Cardiac muscle cell (in vitro differentiated cells and primary cell): Measurements from ENCODE around the gene STRBP. TPM values are rescaled to one million over a fixed set of nuclear protein-coding genes. Genes with fewer than 3 reads are reported as not detected.
A peak's percentile ranks its signal among the peaks of the same experiment; 100 is the strongest.
"Not testable (repeated sequence)": the region's sequence is repeated elsewhere in the genome, so short reads cannot be mapped to it uniquely, and the experiment has no call there.

Experiments used
- DNase-seq, 2 donors: peaks; one replicate each; pipeline versions ENCODE4 v3.0.0 to v3.0.0-alpha.2; 2010 to 2017; ENCODE audit warnings: low read depth in 1 of 2, low spot score in 1 of 2
- H3K27ac ChIP-seq: fragments of 200-600 bp; sonication (generic); 2 replicates; pipeline ENCODE4 v1.5.1; 2016
- H3K27me3 ChIP-seq: fragments of 200-600 bp; sonication (generic); 2 replicates; pipeline ENCODE4 v1.6.0; 2016; ENCODE audit warnings: control low read depth
- H3K36me3 ChIP-seq: fragments of 200-600 bp; sonication (generic); 2 replicates; pipeline ENCODE4 v1.5.1; 2016; ENCODE audit warnings: control low read depth
- H3K4me1 ChIP-seq: fragments of 200-600 bp; sonication (generic); 2 replicates; pipeline ENCODE4 v1.8.1; 2017; ENCODE audit warnings: low read depth, mild to moderate bottlenecking, mixed run types
- H3K4me3 ChIP-seq: fragments of 200-600 bp; sonication (generic); 2 replicates; pipeline ENCODE4 v1.5.1; 2016; ENCODE audit warnings: mild to moderate bottlenecking
- H3K9me3 ChIP-seq: fragments of 200-600 bp; sonication (generic); 2 replicates; pipeline ENCODE4 v1.5.1; 2017; ENCODE audit warnings: low read depth, mild to moderate bottlenecking, control low read depth
- polyA plus RNA-seq: library from polyadenylated mRNA; unstranded; fragments of >200 nt; fragmentation: Nextera tagmentation; extraction: Ambion mirVana; gene quantifications from 2 replicates; pipeline ENCODE4 v1.2.1, GENCODE V29; 2016
- total RNA-seq: library from RNA; depleted of rRNA; stranded (reverse); fragments of >200 nt; gene quantifications from 2 replicates; pipeline ENCODE4 v1.2.3, GENCODE V29; 2016
- TF ChIP-seq, protein P1 (sequence below): IDR thresholded peaks from 2 replicates; pipeline ENCODE4 v1.5.1; 2012; ENCODE audit warnings: low read depth, mild to moderate bottlenecking, low read length

Gene STRBP
- total and polyA plus RNA-seq, 2 experiments from 2014 or later = 34.1 to 42.9 TPM

DNA sequence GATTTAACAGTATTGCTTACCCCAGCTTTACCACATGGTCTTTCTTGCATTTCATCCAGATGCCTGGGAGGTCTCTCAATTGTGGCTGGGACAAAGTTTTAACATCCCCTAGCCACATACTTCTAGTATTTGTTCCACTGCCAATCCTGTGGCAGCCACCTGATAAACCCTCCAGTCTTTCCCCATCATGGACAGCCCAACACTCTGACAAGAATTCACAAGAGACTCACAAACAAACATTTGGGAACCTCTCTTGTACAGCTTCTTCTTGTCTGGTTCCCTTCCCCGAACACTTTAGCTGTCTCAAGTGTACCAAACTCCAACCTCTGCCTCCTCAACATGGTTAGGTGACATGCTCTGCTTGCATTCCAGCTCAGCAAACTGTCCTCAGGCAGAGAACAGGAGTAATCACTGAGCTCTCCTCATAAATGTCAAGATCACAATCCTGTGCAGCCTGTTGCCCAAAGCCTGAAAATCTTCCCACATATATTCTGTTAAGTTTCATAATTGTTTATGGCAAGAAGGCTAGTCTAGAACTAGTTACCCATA, 59.7 kb downstream of the STRBP start:
- TF ChIP-seq, protein P1, sequence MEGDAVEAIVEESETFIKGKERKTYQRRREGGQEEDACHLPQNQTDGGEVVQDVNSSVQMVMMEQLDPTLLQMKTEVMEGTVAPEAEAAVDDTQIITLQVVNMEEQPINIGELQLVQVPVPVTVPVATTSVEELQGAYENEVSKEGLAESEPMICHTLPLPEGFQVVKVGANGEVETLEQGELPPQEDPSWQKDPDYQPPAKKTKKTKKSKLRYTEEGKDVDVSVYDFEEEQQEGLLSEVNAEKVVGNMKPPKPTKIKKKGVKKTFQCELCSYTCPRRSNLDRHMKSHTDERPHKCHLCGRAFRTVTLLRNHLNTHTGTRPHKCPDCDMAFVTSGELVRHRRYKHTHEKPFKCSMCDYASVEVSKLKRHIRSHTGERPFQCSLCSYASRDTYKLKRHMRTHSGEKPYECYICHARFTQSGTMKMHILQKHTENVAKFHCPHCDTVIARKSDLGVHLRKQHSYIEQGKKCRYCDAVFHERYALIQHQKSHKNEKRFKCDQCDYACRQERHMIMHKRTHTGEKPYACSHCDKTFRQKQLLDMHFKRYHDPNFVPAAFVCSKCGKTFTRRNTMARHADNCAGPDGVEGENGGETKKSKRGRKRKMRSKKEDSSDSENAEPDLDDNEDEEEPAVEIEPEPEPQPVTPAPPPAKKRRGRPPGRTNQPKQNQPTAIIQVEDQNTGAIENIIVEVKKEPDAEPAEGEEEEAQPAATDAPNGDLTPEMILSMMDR = no peak
- no peaks in the 10 kb centered on the region for H3K9me3 ChIP-seq
- H3K27me3 ChIP-seq = no peaks in the 10 kb centered on the region
- peaks cover 16% of the 10 kb centered on the region for H3K4me1 ChIP-seq
- DNase-seq = peak; percentile 3 to 29
- H3K27ac ChIP-seq = peak overlapping the region; percentile 55
- H3K36me3 ChIP-seq = no peaks in the 10 kb centered on the region
- H3K4me3 ChIP-seq = no peak overlapping the region

DNA sequence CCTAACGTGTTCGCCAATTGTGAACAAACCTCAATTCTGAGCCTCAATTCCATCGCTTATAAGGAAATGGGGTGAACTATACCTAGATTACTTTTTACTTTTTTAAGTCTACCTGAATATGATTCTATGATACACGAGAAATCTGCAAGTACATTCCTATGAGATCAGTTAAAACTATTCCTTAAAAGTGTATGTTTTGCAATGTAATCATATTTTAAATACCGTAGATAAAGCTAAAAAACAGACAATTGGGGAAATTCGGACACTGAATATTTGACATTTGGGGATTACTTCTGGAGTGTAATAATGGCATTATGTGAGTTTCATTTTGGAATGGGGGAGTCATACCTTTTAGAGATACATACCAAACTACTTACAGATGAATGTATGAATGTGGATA, 62.3 kb downstream of the STRBP start:
- TF ChIP-seq, protein P1 = no peak

DNA sequence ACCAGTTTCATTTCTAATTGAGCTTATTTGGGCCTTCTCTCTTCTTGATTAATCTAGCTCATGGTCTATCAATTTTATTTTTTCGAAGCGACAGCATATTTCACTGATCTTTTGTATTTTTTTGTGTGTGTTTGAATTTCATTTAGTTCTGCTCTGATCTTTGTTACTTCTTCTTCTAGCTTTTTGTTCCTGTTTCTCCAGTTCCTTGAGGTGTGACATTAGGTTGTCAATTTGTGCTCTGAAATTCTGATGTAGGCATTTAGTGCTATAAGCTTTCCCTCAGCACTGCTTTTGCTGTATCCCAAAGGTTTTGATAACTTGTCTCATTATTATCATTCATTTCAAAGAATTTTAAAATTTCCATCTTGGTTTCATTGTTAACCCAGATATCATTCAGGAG, 67.3 kb downstream of the STRBP start:
- Histone ChIP-seq H3K27me3 (no peaks in the 10 kb centered on the region), H3K27ac (no peak overlapping the region), H3K4me3 (no peak overlapping the region), H3K4me1 (no peaks in the 10 kb centered on the region), H3K9me3 (no peaks in the 10 kb centered on the region), H3K36me3 (no peaks in the 10 kb centered on the region)
- TF ChIP-seq, protein P1 = no peak
- no peak for DNase-seq

More for the DNA sequence above, 62.3 kb downstream of the STRBP start:
- H3K9me3 ChIP-seq = no peaks in the 10 kb centered on the region
- peaks cover 7% of the 10 kb centered on the region for H3K4me1 ChIP-seq
- no peaks in the 10 kb centered on the region for H3K36me3 ChIP-seq
- H3K4me3 ChIP-seq = no peak overlapping the region
- H3K27me3 ChIP-seq = no peaks in the 10 kb centered on the region
- no peak overlapping the region for H3K27ac ChIP-seq
- DNase-seq = no peak

DNA sequence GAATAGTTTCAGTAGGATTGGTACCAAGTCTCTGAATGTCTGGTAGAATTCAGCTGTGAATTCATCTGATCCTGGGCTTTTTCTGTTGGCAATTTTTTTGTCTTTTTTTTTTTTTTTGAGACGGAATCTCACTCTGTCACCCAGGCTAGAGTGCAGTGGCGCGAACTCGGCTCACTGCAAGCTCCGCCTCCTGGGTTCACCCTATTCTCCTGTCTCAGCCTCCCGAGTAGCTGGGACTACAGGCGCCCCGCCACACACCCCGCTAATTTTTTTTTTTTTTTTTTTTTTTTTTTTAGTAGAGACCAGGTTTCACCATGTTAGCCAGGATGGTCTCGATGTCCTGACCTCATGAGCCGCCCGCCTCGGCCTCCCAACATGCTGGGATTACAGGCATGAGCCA, 67.9 kb downstream of the STRBP start:
- H3K4me1 ChIP-seq, DNase-seq, H3K36me3 ChIP-seq, H3K4me3 ChIP-seq, H3K9me3 ChIP-seq, H3K27me3 ChIP-seq, H3K27ac ChIP-seq: not testable (repeated sequence)

DNA sequence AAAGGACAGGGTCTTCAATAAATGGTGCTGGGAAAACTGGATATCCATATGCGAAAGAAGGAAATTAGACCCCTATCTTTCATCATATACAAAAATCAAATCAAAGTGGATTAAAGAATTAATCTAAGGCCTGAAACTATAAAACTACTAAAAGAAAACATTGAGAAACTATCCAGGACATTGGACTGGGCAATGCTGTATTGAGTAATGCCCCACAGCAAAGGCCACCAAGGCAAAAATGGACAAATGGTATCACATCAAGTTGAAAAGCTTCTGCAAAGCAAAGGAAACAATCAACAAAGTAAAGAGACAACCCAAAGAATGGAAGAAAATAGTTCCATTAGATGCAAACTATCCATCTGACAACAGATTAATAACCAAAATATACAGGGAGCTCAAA, 72.3 kb downstream of the STRBP start:
- no peak for DNase-seq
- TF ChIP-seq, protein P1 = no peak

DNA sequence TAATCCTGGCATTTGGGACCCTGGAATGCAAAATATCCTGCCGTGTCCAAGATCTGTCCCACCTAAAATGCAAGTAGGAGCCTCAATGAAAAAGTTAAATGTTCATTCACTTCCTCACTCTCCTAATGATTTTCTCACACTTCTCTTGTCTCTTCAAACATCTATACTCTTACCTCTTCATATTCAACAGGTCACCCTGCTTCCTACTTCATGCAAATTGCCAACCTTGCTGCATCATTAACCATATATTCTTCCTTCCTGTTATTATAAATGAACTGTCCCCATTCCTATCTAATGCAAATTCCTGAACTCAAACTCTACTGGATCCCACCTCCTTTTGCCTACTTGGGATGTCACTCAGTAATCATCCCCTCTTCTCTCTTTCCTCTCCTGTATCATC, 74.4 kb downstream of the STRBP start:
- Histone ChIP-seq H3K36me3 (no peaks in the 10 kb centered on the region), H3K4me1 (no peaks in the 10 kb centered on the region), H3K27me3 (no peaks in the 10 kb centered on the region), H3K27ac (no peak overlapping the region), H3K9me3 (no peaks in the 10 kb centered on the region), H3K4me3 (no peak overlapping the region)
- TF ChIP-seq, protein P1 = no peak
- no peak for DNase-seq

More for the DNA sequence above, 72.3 kb downstream of the STRBP start:
- Histone ChIP-seq H3K27me3 (no peaks in the 10 kb centered on the region), H3K27ac (no peak overlapping the region), H3K9me3 (no peaks in the 10 kb centered on the region), H3K36me3 (no peaks in the 10 kb centered on the region), H3K4me1 (no peaks in the 10 kb centered on the region), H3K4me3 (no peak overlapping the region)
